ENCODE measurements around the gene CLECL1. TPM values are rescaled to one million over a fixed set of nuclear protein-coding genes. Genes with fewer than 3 reads are reported as not detected.
"Not testable (repeated sequence)": the region's sequence is repeated elsewhere in the genome, so short reads cannot be mapped to it uniquely, and the experiment has no call there.

Gene CLECL1
- total and polyA plus RNA-seq, 4 donors = 0.28 TPM; not detected in 3

- H3K9me3 ChIP-seq (ENCODE audit: control insufficient read depth, insufficient read depth, low read length); H3K4me3 ChIP-seq (ENCODE audit: low read depth, low read length); H3K27me3 ChIP-seq (ENCODE audit: control insufficient read depth, insufficient read depth, low read length); H3K4me1 ChIP-seq (ENCODE audit: control insufficient read depth, insufficient read depth, low read length); H3K27ac ChIP-seq (ENCODE audit: low read depth, low read length); H3K36me3 ChIP-seq (ENCODE audit: control insufficient read depth, insufficient read depth, low read length); DNase-seq (ENCODE audit: low read depth in 4 of 6, low spot score in 6 of 6): not testable (repeated sequence)
- WGBS (ENCODE audit: insufficient coverage) = 81% methylated on average over 54 of the region's 54 CpGs
These were observed 6.7 kb upstream of the CLECL1 start for GRCh38 chr12:9739404-9740105.

GRCh38 chr12:9738905-9739304, 6.0 kb upstream of the CLECL1 start:
- WGBS (ENCODE audit: insufficient coverage) = 93% methylated on average over 10 of the region's 14 CpGs
- not testable (repeated sequence) for H3K4me3 ChIP-seq (ENCODE audit: low read depth, low read length); H3K9me3 ChIP-seq (ENCODE audit: control insufficient read depth, insufficient read depth, low read length); H3K27me3 ChIP-seq (ENCODE audit: control insufficient read depth, insufficient read depth, low read length); H3K36me3 ChIP-seq (ENCODE audit: control insufficient read depth, insufficient read depth, low read length); H3K27ac ChIP-seq (ENCODE audit: low read depth, low read length); DNase-seq (ENCODE audit: low read depth in 4 of 6, low spot score in 6 of 6); H3K4me1 ChIP-seq (ENCODE audit: control insufficient read depth, insufficient read depth, low read length)

- Histone ChIP-seq H3K4me1 (ENCODE audit: control insufficient read depth, insufficient read depth, low read length) (no peaks in the 10 kb centered on the region), H3K27ac (ENCODE audit: low read depth, low read length) (no peak overlapping the region), H3K9me3 (ENCODE audit: control insufficient read depth, insufficient read depth, low read length) (no peaks in the 10 kb centered on the region), H3K27me3 (ENCODE audit: control insufficient read depth, insufficient read depth, low read length) (no peaks in the 10 kb centered on the region), H3K36me3 (ENCODE audit: control insufficient read depth, insufficient read depth, low read length) (no peaks in the 10 kb centered on the region), H3K4me3 (ENCODE audit: low read depth, low read length) (no peak overlapping the region)
- WGBS (ENCODE audit: insufficient coverage) = 80% methylated on average over 1 of the region's 3 CpGs
- no peak for DNase-seq (ENCODE audit: low read depth in 4 of 6, low spot score in 6 of 6)
These were observed 4.2 kb upstream of the CLECL1 start for GRCh38 chr12:9736936-9737705.

GRCh38 chr12:9735601-9736000, 2.7 kb upstream of the CLECL1 start:
- H3K4me3 ChIP-seq (ENCODE audit: low read depth, low read length) = no peak overlapping the region
- no peaks in the 10 kb centered on the region for H3K9me3 ChIP-seq (ENCODE audit: control insufficient read depth, insufficient read depth, low read length)
- no peak for DNase-seq (ENCODE audit: low read depth in 4 of 6, low spot score in 6 of 6)
- no peak overlapping the region for H3K27ac ChIP-seq (ENCODE audit: low read depth, low read length)
- no CpG with 5 or more reads among the region's 3 CpGs for WGBS (ENCODE audit: insufficient coverage)
- no peaks in the 10 kb centered on the region for H3K27me3 ChIP-seq (ENCODE audit: control insufficient read depth, insufficient read depth, low read length)
- no peaks in the 10 kb centered on the region for H3K36me3 ChIP-seq (ENCODE audit: control insufficient read depth, insufficient read depth, low read length)
- no peaks in the 10 kb centered on the region for H3K4me1 ChIP-seq (ENCODE audit: control insufficient read depth, insufficient read depth, low read length)

GRCh38 chr12:9731797-9732196, 1.1 kb downstream of the CLECL1 start:
- Histone ChIP-seq H3K36me3 (ENCODE audit: control insufficient read depth, insufficient read depth, low read length) (no peaks in the 10 kb centered on the region), H3K4me1 (ENCODE audit: control insufficient read depth, insufficient read depth, low read length) (no peaks in the 10 kb centered on the region), H3K4me3 (ENCODE audit: low read depth, low read length) (no peak overlapping the region), H3K27me3 (ENCODE audit: control insufficient read depth, insufficient read depth, low read length) (no peaks in the 10 kb centered on the region), H3K9me3 (ENCODE audit: control insufficient read depth, insufficient read depth, low read length) (no peaks in the 10 kb centered on the region), H3K27ac (ENCODE audit: low read depth, low read length) (no peak overlapping the region)
- no peak for DNase-seq (ENCODE audit: low read depth in 4 of 6, low spot score in 6 of 6)
- WGBS (ENCODE audit: insufficient coverage) = no CpG with 5 or more reads among the region's 2 CpGs

GRCh38 chr12:9731393-9731792, 1.5 kb downstream of the CLECL1 start:
- Histone ChIP-seq H3K36me3 (ENCODE audit: control insufficient read depth, insufficient read depth, low read length) (no peaks in the 10 kb centered on the region), H3K9me3 (ENCODE audit: control insufficient read depth, insufficient read depth, low read length) (no peaks in the 10 kb centered on the region), H3K27me3 (ENCODE audit: control insufficient read depth, insufficient read depth, low read length) (no peaks in the 10 kb centered on the region), H3K27ac (ENCODE audit: low read depth, low read length) (no peak overlapping the region), H3K4me3 (ENCODE audit: low read depth, low read length) (no peak overlapping the region), H3K4me1 (ENCODE audit: control insufficient read depth, insufficient read depth, low read length) (no peaks in the 10 kb centered on the region)
- no CpG with 5 or more reads among the region's 6 CpGs for WGBS (ENCODE audit: insufficient coverage)
- DNase-seq (ENCODE audit: low read depth in 4 of 6, low spot score in 6 of 6) = no peak

GRCh38 chr12:9730591-9730990, 2.3 kb downstream of the CLECL1 start:
- no peak for DNase-seq (ENCODE audit: low read depth in 4 of 6, low spot score in 6 of 6)
- H3K4me1 ChIP-seq (ENCODE audit: control insufficient read depth, insufficient read depth, low read length) = no peaks in the 10 kb centered on the region
- 65% methylated on average over 2 of the region's 6 CpGs for WGBS (ENCODE audit: insufficient coverage)
- no peak overlapping the region for H3K27ac ChIP-seq (ENCODE audit: low read depth, low read length)
- H3K9me3 ChIP-seq (ENCODE audit: control insufficient read depth, insufficient read depth, low read length) = no peaks in the 10 kb centered on the region
- H3K4me3 ChIP-seq (ENCODE audit: low read depth, low read length) = no peak overlapping the region
- no peaks in the 10 kb centered on the region for H3K36me3 ChIP-seq (ENCODE audit: control insufficient read depth, insufficient read depth, low read length)
- no peaks in the 10 kb centered on the region for H3K27me3 ChIP-seq (ENCODE audit: control insufficient read depth, insufficient read depth, low read length)

GRCh38 chr12:9730011-9730410, 2.9 kb downstream of the CLECL1 start:
- WGBS (ENCODE audit: insufficient coverage) = no CpG with 5 or more reads among the region's 3 CpGs
- Histone ChIP-seq H3K27me3 (ENCODE audit: control insufficient read depth, insufficient read depth, low read length) (no peaks in the 10 kb centered on the region), H3K4me1 (ENCODE audit: control insufficient read depth, insufficient read depth, low read length) (no peaks in the 10 kb centered on the region), H3K9me3 (ENCODE audit: control insufficient read depth, insufficient read depth, low read length) (no peaks in the 10 kb centered on the region), H3K4me3 (ENCODE audit: low read depth, low read length) (no peak overlapping the region), H3K36me3 (ENCODE audit: control insufficient read depth, insufficient read depth, low read length) (no peaks in the 10 kb centered on the region), H3K27ac (ENCODE audit: low read depth, low read length) (no peak overlapping the region)
- DNase-seq (ENCODE audit: low read depth in 4 of 6, low spot score in 6 of 6) = no peak

GRCh38 chr12:9729082-9729481, 3.8 kb downstream of the CLECL1 start:
- no peaks in the 10 kb centered on the region for H3K36me3 ChIP-seq (ENCODE audit: control insufficient read depth, insufficient read depth, low read length)
- no peak overlapping the region for H3K4me3 ChIP-seq (ENCODE audit: low read depth, low read length)
- no peaks in the 10 kb centered on the region for H3K4me1 ChIP-seq (ENCODE audit: control insufficient read depth, insufficient read depth, low read length)
- H3K27me3 ChIP-seq (ENCODE audit: control insufficient read depth, insufficient read depth, low read length) = no peaks in the 10 kb centered on the region
- H3K27ac ChIP-seq (ENCODE audit: low read depth, low read length) = no peak overlapping the region
- H3K9me3 ChIP-seq (ENCODE audit: control insufficient read depth, insufficient read depth, low read length) = no peaks in the 10 kb centered on the region
- DNase-seq (ENCODE audit: low read depth in 4 of 6, low spot score in 6 of 6) = no peak

GRCh38 chr12:9727813-9728212, 5.1 kb downstream of the CLECL1 start:
- H3K4me1 ChIP-seq (ENCODE audit: control insufficient read depth, insufficient read depth, low read length) = no peaks in the 10 kb centered on the region
- no peak for DNase-seq (ENCODE audit: low read depth in 4 of 6, low spot score in 6 of 6)
- H3K9me3 ChIP-seq (ENCODE audit: control insufficient read depth, insufficient read depth, low read length) = no peaks in the 10 kb centered on the region
- no CpG with 5 or more reads among the region's 1 CpG for WGBS (ENCODE audit: insufficient coverage)
- no peaks in the 10 kb centered on the region for H3K27me3 ChIP-seq (ENCODE audit: control insufficient read depth, insufficient read depth, low read length)
- no peak overlapping the region for H3K27ac ChIP-seq (ENCODE audit: low read depth, low read length)
- H3K36me3 ChIP-seq (ENCODE audit: control insufficient read depth, insufficient read depth, low read length) = no peaks in the 10 kb centered on the region
- H3K4me3 ChIP-seq (ENCODE audit: low read depth, low read length) = no peak overlapping the region

All from spinal cord (tissue), 10 donors.